Breast epithelium (tissue), 3 donors: ENCODE results near the gene CSF2.

Source experiments
- CTCF ChIP-seq, 3 donors: fragments of 450-650 bp; IDR thresholded peaks; one replicate each; pipeline ENCODE4 v1.5.1; 2016 to 2017; ENCODE audit warnings: antibody characterized with exemption in 3 of 3, mild to moderate bottlenecking in 3 of 3, moderate library complexity in 3 of 3
- POLR2AphosphoS5 ChIP-seq, 3 donors: sonication (generic); formaldehyde crosslinking; IDR thresholded peaks; one replicate each; pipeline ENCODE4 v1.6.1; 2017; ENCODE audit warnings: antibody characterized with exemption in 3 of 3

- no peak for TF ChIP-seq CTCF (IDR thresholded peaks at IDR 0.05)
- TF ChIP-seq POLR2AphosphoS5 (IDR thresholded peaks at IDR 0.05) = no peak
These were observed 13.0 kb upstream of the CSF2 start, which contains the start of gene IL3 for GRCh38 chr5:132060501-132061161.
